ENCODE data around the gene CACNA1H. TPM values are rescaled to one million over a fixed set of nuclear protein-coding genes. Genes with fewer than 3 reads are reported as not detected.

The CACNA1H gene
- total RNA-seq: 8.6 and 9.1 TPM in 2 replicates
- polyA plus RNA-seq: 9.1 and 9.7 TPM in 2 replicates

DNA sequence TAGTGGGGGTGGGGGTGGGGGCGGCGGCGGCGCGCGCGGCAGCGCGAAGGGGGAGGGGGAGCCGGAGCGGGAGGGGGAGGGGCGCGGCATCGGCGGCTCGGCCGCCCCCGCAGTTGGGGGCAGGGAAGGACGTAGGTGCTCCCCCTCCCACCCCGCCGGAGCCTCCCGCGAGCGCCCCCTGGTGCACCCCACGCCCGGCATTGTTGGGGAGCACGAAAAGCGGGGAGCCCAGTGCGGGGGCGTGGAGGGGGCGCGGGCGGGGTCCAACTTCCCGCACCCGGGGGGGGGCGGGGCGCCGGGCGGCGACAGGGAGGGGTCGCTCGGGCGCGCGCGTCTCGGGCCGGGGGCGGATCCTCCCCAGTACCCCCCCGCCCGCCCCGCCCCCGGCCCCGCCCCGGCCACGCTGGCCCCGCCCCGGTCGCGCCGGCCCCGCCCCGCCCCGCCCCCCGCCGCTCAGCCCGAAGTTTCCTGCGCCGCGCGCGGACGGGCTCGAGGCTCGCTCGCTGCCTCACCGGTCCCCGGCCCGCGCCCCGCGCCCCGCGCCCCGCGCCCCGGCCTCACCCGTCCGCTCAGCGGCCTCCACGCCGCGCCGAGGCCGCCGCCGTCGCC is at the start of gene CACNA1H:
TSS of gene CACNA1H (plus strand) at position 456 of the 609 bp plus-strand sequence. CDS start 632 bp downstream, outside the sequence.
- peak; percentile 77 for DNase-seq (ENCODE audit: low spot score)
- peak within 1 kb of the TSS; percentile 88 for H3K4me2 ChIP-seq

GRCh38 chr16:1103636-1103980 is 49.3 kb upstream of the CACNA1H start:
- H3K9me2 ChIP-seq (replicated peaks; ENCODE audit: insufficient read depth): no peaks in the 10 kb centered on the region
- H3K4me3 ChIP-seq: no peak overlapping the region
- H3K27me3 ChIP-seq: no peaks in the 10 kb centered on the region
- no peaks in the 10 kb centered on the region for H3K36me3 ChIP-seq (replicated peaks; ENCODE audit: insufficient read depth, low read depth)
- H3K79me2 ChIP-seq: no peaks in the 10 kb centered on the region
- H2AFZ ChIP-seq: no peak overlapping the region
- peak overlapping the region; percentile 98 for H3K4me2 ChIP-seq
- no peak for DNase-seq (ENCODE audit: low spot score)
- no peaks in the 10 kb centered on the region for H4K20me1 ChIP-seq (ENCODE audit: insufficient read depth, poor library complexity, severe bottlenecking)
- 72% methylated on average over 11 of the region's 11 CpGs for WGBS (ENCODE audit: low lambda C conversion rate, missing lambda C conversion rate)
- TF ChIP-seq EZH2 (IDR thresholded peaks at IDR 0.05; ENCODE audit: borderline replicate concordance) (no peak), EZH2phosphoT487 (IDR thresholded peaks at IDR 0.05; ENCODE audit: low read depth, severe bottlenecking, unreplicated experiment) (no peak)
- TF ChIP-seq, protein P1, sequence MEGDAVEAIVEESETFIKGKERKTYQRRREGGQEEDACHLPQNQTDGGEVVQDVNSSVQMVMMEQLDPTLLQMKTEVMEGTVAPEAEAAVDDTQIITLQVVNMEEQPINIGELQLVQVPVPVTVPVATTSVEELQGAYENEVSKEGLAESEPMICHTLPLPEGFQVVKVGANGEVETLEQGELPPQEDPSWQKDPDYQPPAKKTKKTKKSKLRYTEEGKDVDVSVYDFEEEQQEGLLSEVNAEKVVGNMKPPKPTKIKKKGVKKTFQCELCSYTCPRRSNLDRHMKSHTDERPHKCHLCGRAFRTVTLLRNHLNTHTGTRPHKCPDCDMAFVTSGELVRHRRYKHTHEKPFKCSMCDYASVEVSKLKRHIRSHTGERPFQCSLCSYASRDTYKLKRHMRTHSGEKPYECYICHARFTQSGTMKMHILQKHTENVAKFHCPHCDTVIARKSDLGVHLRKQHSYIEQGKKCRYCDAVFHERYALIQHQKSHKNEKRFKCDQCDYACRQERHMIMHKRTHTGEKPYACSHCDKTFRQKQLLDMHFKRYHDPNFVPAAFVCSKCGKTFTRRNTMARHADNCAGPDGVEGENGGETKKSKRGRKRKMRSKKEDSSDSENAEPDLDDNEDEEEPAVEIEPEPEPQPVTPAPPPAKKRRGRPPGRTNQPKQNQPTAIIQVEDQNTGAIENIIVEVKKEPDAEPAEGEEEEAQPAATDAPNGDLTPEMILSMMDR (IDR thresholded peaks at IDR 0.05; ENCODE audit: poor library complexity): no peak
- H3K4me1 ChIP-seq (ENCODE audit: insufficient read depth): peaks cover 7% of the 10 kb centered on the region
- H3K27ac ChIP-seq: no peak overlapping the region
- no peaks in the 10 kb centered on the region for H3K9me3 ChIP-seq (ENCODE audit: low read depth)

More for the DNA sequence above, at the start of gene CACNA1H:
- Histone ChIP-seq H4K20me1 (ENCODE audit: insufficient read depth, poor library complexity, severe bottlenecking) (peaks cover 10% of the 10 kb centered on the region), H3K9me2 (replicated peaks; ENCODE audit: insufficient read depth) (no peaks in the 10 kb centered on the region), H3K27ac (no peak within 1 kb of the TSS), H3K27me3 (peaks cover 8% of the 10 kb centered on the region), H3K79me2 (no peaks in the 10 kb centered on the region), H3K4me1 (ENCODE audit: insufficient read depth) (peaks cover 25% of the 10 kb centered on the region), H3K9me3 (ENCODE audit: low read depth) (no peaks in the 10 kb centered on the region), H3K36me3 (replicated peaks; ENCODE audit: insufficient read depth, low read depth) (no peaks in the 10 kb centered on the region), H3K4me3 (peak within 1 kb of the TSS; percentile 77), H2AFZ (peak within 1 kb of the TSS; percentile 31)
- 0% methylated on average over 6 of the region's 98 CpGs for WGBS (ENCODE audit: low lambda C conversion rate, missing lambda C conversion rate)
- TF ChIP-seq EZH2phosphoT487 (IDR thresholded peaks at IDR 0.05; ENCODE audit: low read depth, severe bottlenecking, unreplicated experiment) (no peak), EZH2 (IDR thresholded peaks at IDR 0.05; ENCODE audit: borderline replicate concordance) (no peak)
- TF ChIP-seq, protein P1 (IDR thresholded peaks at IDR 0.05; ENCODE audit: poor library complexity): peak; percentile 60

- no peak overlapping the region for H3K4me3 ChIP-seq
- H3K4me1 ChIP-seq (ENCODE audit: insufficient read depth): peaks cover 7% of the 10 kb centered on the region
- H3K9me3 ChIP-seq (ENCODE audit: low read depth): no peaks in the 10 kb centered on the region
- no peaks in the 10 kb centered on the region for H3K36me3 ChIP-seq (replicated peaks; ENCODE audit: insufficient read depth, low read depth)
- DNase-seq (ENCODE audit: low spot score): peak; percentile 91
- TF ChIP-seq, protein P1 (IDR thresholded peaks at IDR 0.05; ENCODE audit: poor library complexity): peak; percentile 97
- TF ChIP-seq EZH2 (IDR thresholded peaks at IDR 0.05; ENCODE audit: borderline replicate concordance): no peak
- no peak overlapping the region for H2AFZ ChIP-seq
- no peaks in the 10 kb centered on the region for H3K9me2 ChIP-seq (replicated peaks; ENCODE audit: insufficient read depth)
- WGBS (ENCODE audit: low lambda C conversion rate, missing lambda C conversion rate): 51% methylated on average over 7 of the region's 26 CpGs
- H3K27me3 ChIP-seq: no peaks in the 10 kb centered on the region
- no peak overlapping the region for H3K4me2 ChIP-seq
- no peaks in the 10 kb centered on the region for H3K79me2 ChIP-seq
- no peaks in the 10 kb centered on the region for H4K20me1 ChIP-seq (ENCODE audit: insufficient read depth, poor library complexity, severe bottlenecking)
- H3K27ac ChIP-seq: no peak overlapping the region
Measured at GRCh38 chr16:1105888-1106620, 46.9 kb upstream of the CACNA1H start.
